ENCODE measurements around the gene GPR146.

DNA sequence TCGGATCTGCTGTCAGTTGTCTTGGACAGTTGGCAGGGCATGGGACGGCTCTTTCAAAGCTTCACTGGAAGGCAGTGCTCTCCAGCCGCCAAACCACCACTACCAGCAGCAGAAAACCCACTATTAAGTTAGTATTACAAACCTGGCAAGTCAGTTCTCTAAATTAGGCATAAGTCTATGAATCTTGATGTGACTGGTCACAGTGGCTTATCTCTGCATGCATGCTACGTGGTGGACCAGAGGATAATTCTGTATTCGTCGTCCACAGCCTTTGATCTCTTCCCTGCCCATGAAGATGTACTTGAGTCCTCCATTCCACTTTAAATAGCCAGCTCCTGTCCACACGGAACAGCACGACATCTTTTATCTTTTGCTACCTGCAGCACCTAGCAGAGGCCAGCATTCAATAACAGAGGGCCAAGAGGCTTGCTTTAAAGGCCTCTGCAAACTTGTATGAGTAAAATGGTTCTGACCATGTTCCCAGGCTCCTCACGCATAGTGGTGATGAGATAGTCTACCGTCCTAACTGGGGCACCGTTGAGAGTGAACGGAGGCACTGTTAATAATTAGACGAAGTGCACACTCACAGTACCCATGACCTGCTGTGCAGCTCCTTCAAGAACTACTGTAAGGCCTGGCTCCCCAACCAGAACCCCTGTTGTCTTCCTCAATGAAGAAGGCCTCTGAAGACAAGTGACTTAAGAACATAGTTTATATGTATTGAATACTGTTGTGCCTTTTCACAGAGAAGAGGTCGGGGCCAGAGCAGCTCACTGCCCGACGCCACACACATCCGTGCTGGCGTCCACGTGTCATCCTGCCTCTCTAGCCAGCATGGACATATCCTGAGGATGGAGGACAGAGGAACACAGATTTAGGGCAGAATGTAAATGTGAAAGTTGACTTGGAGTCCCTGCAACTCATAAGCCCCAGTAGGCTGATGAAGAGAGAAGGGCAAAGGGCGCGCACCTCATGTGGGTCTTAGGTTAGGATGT is 1.0 kb downstream of the GPR146 start:
- TF ChIP-seq, protein P1, sequence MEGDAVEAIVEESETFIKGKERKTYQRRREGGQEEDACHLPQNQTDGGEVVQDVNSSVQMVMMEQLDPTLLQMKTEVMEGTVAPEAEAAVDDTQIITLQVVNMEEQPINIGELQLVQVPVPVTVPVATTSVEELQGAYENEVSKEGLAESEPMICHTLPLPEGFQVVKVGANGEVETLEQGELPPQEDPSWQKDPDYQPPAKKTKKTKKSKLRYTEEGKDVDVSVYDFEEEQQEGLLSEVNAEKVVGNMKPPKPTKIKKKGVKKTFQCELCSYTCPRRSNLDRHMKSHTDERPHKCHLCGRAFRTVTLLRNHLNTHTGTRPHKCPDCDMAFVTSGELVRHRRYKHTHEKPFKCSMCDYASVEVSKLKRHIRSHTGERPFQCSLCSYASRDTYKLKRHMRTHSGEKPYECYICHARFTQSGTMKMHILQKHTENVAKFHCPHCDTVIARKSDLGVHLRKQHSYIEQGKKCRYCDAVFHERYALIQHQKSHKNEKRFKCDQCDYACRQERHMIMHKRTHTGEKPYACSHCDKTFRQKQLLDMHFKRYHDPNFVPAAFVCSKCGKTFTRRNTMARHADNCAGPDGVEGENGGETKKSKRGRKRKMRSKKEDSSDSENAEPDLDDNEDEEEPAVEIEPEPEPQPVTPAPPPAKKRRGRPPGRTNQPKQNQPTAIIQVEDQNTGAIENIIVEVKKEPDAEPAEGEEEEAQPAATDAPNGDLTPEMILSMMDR (IDR thresholded peaks at IDR 0.05), result no peak
- TF ChIP-seq, protein P2, sequence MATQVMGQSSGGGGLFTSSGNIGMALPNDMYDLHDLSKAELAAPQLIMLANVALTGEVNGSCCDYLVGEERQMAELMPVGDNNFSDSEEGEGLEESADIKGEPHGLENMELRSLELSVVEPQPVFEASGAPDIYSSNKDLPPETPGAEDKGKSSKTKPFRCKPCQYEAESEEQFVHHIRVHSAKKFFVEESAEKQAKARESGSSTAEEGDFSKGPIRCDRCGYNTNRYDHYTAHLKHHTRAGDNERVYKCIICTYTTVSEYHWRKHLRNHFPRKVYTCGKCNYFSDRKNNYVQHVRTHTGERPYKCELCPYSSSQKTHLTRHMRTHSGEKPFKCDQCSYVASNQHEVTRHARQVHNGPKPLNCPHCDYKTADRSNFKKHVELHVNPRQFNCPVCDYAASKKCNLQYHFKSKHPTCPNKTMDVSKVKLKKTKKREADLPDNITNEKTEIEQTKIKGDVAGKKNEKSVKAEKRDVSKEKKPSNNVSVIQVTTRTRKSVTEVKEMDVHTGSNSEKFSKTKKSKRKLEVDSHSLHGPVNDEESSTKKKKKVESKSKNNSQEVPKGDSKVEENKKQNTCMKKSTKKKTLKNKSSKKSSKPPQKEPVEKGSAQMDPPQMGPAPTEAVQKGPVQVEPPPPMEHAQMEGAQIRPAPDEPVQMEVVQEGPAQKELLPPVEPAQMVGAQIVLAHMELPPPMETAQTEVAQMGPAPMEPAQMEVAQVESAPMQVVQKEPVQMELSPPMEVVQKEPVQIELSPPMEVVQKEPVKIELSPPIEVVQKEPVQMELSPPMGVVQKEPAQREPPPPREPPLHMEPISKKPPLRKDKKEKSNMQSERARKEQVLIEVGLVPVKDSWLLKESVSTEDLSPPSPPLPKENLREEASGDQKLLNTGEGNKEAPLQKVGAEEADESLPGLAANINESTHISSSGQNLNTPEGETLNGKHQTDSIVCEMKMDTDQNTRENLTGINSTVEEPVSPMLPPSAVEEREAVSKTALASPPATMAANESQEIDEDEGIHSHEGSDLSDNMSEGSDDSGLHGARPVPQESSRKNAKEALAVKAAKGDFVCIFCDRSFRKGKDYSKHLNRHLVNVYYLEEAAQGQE (IDR thresholded peaks at IDR 0.05; ENCODE audit: insufficient read depth in 1 of 2, low read depth in 2 of 2, low read length in 1 of 2), result no peak

Data from Panc1 (cell line).